Nephron (organoid): ENCODE data around the gene TFAP2A.
A peak's percentile ranks its signal among the peaks of the same experiment; 100 is the strongest.

ENCODE experiments used
- H3K27ac Mint-ChIP-seq, 3 experiments: 2 replicates each; pipeline ENCODE4 v1.8.0; 2020; ENCODE audit warnings: mixed read lengths in 3 of 3, mild to moderate bottlenecking in 2 of 3, moderate library complexity in 1 of 3
- H3K27me3 Mint-ChIP-seq: 2 replicates; pipeline ENCODE4 v1.8.0; 2021; ENCODE audit warnings: low read depth, mild to moderate bottlenecking, moderate library complexity, mixed read lengths
- H3K36me3 Mint-ChIP-seq: 2 replicates; pipeline ENCODE4 v1.8.0; 2020; ENCODE audit warnings: low read depth, mixed read lengths
- H3K4me1 Mint-ChIP-seq: 2 replicates; pipeline ENCODE4 v1.8.0; 2020; ENCODE audit warnings: mixed read lengths
- H3K4me3 Mint-ChIP-seq, 3 experiments: 2 replicates each; pipeline ENCODE4 v1.8.0; 2020; ENCODE audit warnings: mild to moderate bottlenecking in 3 of 3, mixed read lengths in 3 of 3, moderate library complexity in 2 of 3
- H3K9me3 Mint-ChIP-seq: 2 replicates; pipeline ENCODE4 v1.8.0; 2020; ENCODE audit warnings: mixed read lengths
- TF ChIP-seq, protein P1 (sequence below), 3 experiments: fragments of 200-600 bp; sonication (generic); IDR thresholded peaks; one replicate each; pipeline ENCODE4 v1.5.0; 2021; ENCODE audit warnings: antibody characterized with exemption in 3 of 3; ENCODE audit not compliant: unreplicated experiment in 3 of 3

TFAP2A gene

DNA sequence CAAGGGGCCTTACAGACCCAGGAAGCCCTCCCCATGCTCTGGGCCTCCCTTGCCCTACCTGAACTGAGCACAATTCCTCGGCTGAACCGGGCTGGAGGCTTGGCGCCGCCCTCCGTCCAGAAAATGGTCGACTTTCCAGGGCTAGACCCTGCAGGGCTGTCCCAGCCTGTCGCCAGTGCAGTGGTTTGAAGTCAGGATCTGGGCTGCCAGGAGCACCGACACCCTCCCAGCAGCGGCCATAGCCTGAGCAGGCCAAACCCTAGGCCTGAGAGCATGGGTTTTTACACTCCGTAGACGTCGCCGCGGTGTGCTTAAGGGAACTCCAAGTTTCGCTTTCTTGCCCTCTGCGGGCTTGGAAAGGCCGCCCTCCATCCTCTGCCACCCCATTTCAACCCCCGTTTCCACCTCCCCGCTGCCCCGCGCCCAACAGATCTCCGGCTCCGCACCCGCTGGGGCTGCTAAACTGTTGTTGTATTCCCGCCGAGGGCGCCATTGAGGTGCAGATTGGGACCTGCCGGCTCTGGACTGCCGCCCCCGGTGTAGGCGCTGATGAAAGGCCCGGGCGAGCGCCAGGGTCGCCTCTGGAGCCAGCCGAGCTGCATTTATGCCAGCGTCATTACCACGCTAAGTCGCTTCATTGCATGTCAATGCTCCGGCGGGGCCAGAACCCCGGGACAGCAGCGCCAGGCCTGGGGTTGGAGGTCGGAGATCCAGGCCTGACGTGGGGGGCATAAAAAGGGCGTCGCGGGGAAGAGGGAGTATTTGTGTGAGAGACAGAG, 2.2 kb upstream of the TFAP2A start:
- Mint-ChIP-seq H3K4me3 (peak overlapping the region; percentile 64 to 82 (median 78)), H3K4me1 (peaks cover 43% of the 10 kb centered on the region), H3K27me3 (peaks cover 97% of the 10 kb centered on the region), H3K27ac (peak overlapping the region in 2 of 3 experiments; percentile 18 to 90), H3K36me3 (no peaks in the 10 kb centered on the region), H3K9me3 (no peaks in the 10 kb centered on the region)
- TF ChIP-seq, protein P1, sequence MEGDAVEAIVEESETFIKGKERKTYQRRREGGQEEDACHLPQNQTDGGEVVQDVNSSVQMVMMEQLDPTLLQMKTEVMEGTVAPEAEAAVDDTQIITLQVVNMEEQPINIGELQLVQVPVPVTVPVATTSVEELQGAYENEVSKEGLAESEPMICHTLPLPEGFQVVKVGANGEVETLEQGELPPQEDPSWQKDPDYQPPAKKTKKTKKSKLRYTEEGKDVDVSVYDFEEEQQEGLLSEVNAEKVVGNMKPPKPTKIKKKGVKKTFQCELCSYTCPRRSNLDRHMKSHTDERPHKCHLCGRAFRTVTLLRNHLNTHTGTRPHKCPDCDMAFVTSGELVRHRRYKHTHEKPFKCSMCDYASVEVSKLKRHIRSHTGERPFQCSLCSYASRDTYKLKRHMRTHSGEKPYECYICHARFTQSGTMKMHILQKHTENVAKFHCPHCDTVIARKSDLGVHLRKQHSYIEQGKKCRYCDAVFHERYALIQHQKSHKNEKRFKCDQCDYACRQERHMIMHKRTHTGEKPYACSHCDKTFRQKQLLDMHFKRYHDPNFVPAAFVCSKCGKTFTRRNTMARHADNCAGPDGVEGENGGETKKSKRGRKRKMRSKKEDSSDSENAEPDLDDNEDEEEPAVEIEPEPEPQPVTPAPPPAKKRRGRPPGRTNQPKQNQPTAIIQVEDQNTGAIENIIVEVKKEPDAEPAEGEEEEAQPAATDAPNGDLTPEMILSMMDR (IDR thresholded peaks at IDR 0.05; ENCODE audit: unreplicated experiment in 3 of 3) = no peak

DNA sequence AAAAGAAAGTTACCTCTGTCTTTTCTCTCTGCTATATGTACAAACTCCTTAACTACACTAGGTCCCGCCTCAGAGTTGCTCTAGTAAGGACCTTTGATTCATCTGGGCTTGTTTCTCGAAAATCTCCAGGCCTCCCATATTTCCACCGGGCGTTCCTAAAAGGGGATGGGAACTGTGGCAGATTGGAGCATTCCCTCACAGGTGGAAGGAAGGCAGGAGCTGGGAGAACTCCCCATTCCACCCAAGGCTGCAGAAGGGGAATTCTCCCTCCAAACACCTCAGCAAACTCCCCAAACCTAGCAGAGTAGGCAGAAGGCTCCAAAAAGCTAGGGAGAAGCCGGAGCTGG, 1.6 kb upstream of the TFAP2A start:
- TF ChIP-seq, protein P1 (IDR thresholded peaks at IDR 0.05; ENCODE audit: unreplicated experiment in 3 of 3) = no peak
- Mint-ChIP-seq H3K4me3 (peak overlapping the region; percentile 64 to 82 (median 78)), H3K9me3 (no peaks in the 10 kb centered on the region), H3K27me3 (peaks cover 97% of the 10 kb centered on the region), H3K36me3 (no peaks in the 10 kb centered on the region), H3K4me1 (peaks cover 48% of the 10 kb centered on the region), H3K27ac (peak overlapping the region in 1 of 3 experiments; percentile 90)

DNA sequence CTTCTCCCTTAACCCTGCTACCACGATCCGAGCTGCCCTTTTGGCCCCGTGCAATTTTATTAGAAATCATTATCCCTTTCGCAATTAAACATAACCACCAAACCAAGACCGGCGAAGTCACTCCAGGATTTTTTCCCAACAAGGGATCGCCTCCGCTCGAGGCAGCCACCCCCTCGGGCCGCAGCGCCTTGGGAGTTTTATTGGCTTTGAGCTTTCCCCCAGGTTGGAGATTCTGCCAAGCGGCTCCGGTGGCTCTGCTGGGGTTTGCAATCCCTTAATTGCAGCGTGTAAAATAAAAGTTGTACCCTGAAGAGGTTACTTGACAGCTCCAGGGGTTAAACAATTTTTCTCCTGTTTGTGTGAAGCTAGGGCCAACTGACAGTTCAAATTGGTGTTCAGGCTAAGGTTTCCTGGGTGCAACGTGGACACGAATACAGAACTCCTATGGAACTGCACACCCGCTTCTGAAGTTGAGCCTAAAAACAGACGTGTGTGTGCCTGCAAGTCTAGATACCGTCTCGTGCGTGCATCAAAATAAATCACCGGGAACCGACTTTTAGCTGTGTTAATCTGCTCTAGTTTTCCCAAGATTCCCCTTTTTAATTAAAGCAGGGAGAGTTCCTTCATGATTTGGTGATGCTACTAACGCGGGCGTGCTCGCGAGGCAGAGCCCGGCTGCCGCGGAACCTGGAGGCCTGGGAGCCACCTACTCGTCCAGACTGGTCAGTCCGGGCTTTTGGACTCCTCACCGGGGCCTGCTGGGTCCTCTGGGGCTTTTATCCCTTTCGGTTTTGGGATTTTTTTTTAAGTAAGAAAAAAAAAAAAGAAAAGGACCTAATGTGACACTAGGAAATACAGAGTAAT, 975 bp upstream of the TFAP2A start:
- Mint-ChIP-seq H3K9me3 (no peaks in the 10 kb centered on the region), H3K4me1 (peaks cover 55% of the 10 kb centered on the region), H3K36me3 (no peaks in the 10 kb centered on the region), H3K27me3 (peaks cover 97% of the 10 kb centered on the region), H3K27ac (peak overlapping the region; percentile 9 to 88 (median 43)), H3K4me3 (peak overlapping the region; percentile 81 to 89 (median 86))
- TF ChIP-seq, protein P1 (IDR thresholded peaks at IDR 0.05; ENCODE audit: unreplicated experiment in 3 of 3) = no peak

DNA sequence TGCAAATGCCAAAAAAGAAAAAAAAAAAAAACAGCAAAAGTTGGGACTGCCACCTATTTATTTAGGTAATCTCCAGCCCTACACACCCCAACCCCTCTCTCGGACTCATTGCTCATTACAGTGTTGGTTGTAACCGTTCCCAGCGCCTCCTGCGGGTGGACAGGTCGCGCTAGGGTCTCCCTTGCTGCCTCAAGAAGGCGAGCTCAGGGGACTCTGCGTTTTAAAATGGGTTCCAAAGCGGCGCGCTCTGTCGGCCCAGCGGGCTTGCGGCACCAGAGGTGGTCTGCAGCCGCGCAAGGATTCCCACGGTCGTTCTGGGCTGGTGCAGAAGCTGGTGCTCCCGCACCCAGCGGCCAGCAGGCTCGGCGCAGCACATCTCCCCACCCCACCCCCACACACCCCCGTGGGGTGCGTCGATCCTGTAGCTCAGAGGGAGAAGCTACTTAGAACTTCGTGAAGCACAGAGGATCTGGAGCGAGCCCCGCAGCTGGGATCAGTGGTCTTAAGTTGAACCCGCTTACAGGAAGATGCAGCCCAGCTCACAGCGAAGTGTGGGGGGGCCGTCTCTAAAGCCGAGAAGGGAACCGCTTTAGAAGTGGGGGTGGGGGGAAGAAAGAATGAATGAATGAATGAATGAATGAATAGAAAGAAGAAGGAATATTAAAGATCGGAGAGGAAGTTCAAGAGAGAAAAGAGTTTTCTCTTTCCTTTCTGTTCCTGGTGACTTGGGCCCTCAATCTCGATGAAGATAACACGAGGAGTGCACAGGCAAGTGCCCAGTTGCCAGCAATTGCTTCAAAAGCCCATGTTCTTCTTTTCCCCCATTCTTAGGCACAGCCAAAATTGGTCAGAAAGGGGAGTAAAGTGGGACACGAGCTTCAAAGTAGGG, 780 bp downstream of the TFAP2A start:
- H3K4me3 Mint-ChIP-seq = peak overlapping the region; percentile 81 to 89 (median 86)

DNA sequence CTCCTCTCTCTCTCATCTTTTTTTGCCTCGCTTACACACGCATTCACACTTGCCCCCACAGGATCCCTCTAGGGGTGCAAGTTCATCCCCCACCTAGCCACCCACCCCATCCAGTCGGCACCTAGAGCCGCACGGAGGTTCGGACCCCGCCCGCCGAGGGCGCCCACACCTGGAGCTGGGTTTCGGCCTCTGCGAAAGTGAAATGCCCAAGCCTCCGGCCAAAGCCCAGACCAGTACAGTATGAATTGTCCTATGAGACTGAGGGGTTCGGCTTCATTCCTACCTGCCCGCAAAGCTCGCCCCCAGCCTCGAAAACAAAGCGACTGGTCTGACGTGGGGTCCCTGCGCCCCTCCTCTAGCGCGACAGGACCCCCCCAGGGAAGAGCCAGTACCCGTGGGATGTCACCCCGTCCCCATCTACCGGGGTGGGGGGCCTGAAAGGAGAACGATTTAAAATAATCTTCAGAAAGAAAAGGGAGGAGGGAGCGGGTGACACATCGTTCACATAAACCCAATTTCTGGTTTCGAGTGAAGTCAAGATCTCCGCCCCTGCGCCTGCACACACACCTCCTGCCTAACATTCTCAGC, 1.5 kb downstream of the TFAP2A start:
- TF ChIP-seq, protein P1 (IDR thresholded peaks at IDR 0.05; ENCODE audit: unreplicated experiment in 3 of 3) = no peak
- H3K27ac Mint-ChIP-seq = peak overlapping the region in 2 of 3 experiments; percentile 81 to 88
- H3K9me3 Mint-ChIP-seq = peaks cover 7% of the 10 kb centered on the region
- H3K27me3 Mint-ChIP-seq = peaks cover 97% of the 10 kb centered on the region
- peak overlapping the region; percentile 81 to 89 (median 86) for H3K4me3 Mint-ChIP-seq
- H3K36me3 Mint-ChIP-seq = peaks cover 5% of the 10 kb centered on the region
- H3K4me1 Mint-ChIP-seq = peaks cover 57% of the 10 kb centered on the region

More for the DNA sequence above, 780 bp downstream of the TFAP2A start:
- TF ChIP-seq, protein P1 (IDR thresholded peaks at IDR 0.05; ENCODE audit: unreplicated experiment in 3 of 3) = no peak
- peaks cover 5% of the 10 kb centered on the region for H3K36me3 Mint-ChIP-seq
- H3K4me1 Mint-ChIP-seq = peaks cover 57% of the 10 kb centered on the region
- peaks cover 97% of the 10 kb centered on the region for H3K27me3 Mint-ChIP-seq
- peak overlapping the region in 2 of 3 experiments; percentile 81 to 88 for H3K27ac Mint-ChIP-seq
- H3K9me3 Mint-ChIP-seq = peaks cover 7% of the 10 kb centered on the region
